CD4-positive, alpha-beta T cell (primary cell): ENCODE measurements around the gene SKIC8. TPM values are rescaled to one million over a fixed set of nuclear protein-coding genes. Genes with fewer than 3 reads are reported as not detected.

Source experiments
- ATAC-seq: fragments of 200-7000 bp; cut with Tn5 transposase; one replicate; pipeline ENCODE4 v1.10.0; 2022; ENCODE audit warnings: mild to moderate bottlenecking; ENCODE audit not compliant: poor library complexity
- CTCF ChIA-PET: fragments of 350-600 bp; sonication (Branson Sonifier 250); formaldehyde crosslinking; loops from one replicate; lab custom pipeline; 2021; ENCODE audit warnings: antibody characterized with exemption, inconsistent platforms; lab: Charles Lee
- POLR2A ChIA-PET: fragments of 350-600 bp; sonication (Branson Sonifier 250); formaldehyde crosslinking; loops from one replicate; lab custom pipeline; 2021; ENCODE audit warnings: antibody characterized with exemption, inconsistent platforms; lab: Charles Lee
- DNase-seq, 14 experiments: peaks; one replicate each; pipeline ENCODE4 v3.0.0-alpha.2; 2013 to 2020; ENCODE audit warnings: mixed read lengths in 2 of 14
- H3K27ac ChIP-seq, 2 donors: one replicate each; pipeline versions ENCODE4 v1.5.1 to v1.7.0; 2013; ENCODE audit warnings: low read length in 2 of 2, low read depth in 1 of 2, mild to moderate bottlenecking in 1 of 2
- H3K27me3 ChIP-seq, 2 experiments: 1 replicate in 1 of 2; 2 replicates in 1 of 2; pipeline versions ENCODE4 v1.6.1 to v1.7.0; 2013; ENCODE audit warnings: low read length in 2 of 2, control low read depth in 1 of 2, mild to moderate bottlenecking in 1 of 2, moderate library complexity in 1 of 2; ENCODE audit not compliant: insufficient read depth in 2 of 2, control insufficient read depth in 1 of 2
- H3K36me3 ChIP-seq: one replicate; pipeline ENCODE4 v1.6.1; 2013; ENCODE audit warnings: low read length, control low read depth; ENCODE audit not compliant: insufficient read depth
- H3K4me1 ChIP-seq: one replicate; pipeline ENCODE4 v1.6.1; 2013; ENCODE audit warnings: low read length, control low read depth; ENCODE audit not compliant: insufficient read depth
- H3K4me3 ChIP-seq: one replicate; pipeline ENCODE4 v1.5.1; 2013; ENCODE audit warnings: mild to moderate bottlenecking, low read length, moderate library complexity
- H3K9me3 ChIP-seq, 2 experiments: 1 replicate in 1 of 2; 2 replicates in 1 of 2; pipeline versions ENCODE4 v1.6.1 to v1.7.0; 2013; ENCODE audit warnings: low read length in 2 of 2, mild to moderate bottlenecking in 2 of 2, control low read depth in 1 of 2, moderate library complexity in 1 of 2; ENCODE audit not compliant: control insufficient read depth in 1 of 2, insufficient read depth in 1 of 2
- H3K27ac Mint-ChIP-seq: one replicate; pipeline ENCODE4 v1.8.0; 2020; ENCODE audit warnings: mixed read lengths
- H3K27me3 Mint-ChIP-seq: one replicate; pipeline ENCODE4 v1.8.0; 2021; ENCODE audit warnings: mixed read lengths
- H3K36me3 Mint-ChIP-seq: one replicate; pipeline ENCODE4 v1.8.0; 2021; ENCODE audit warnings: low read depth, mixed read lengths
- H3K4me1 Mint-ChIP-seq: one replicate; pipeline ENCODE4 v1.8.0; 2021; ENCODE audit warnings: low read depth, mixed read lengths
- H3K4me3 Mint-ChIP-seq: one replicate; pipeline ENCODE4 v1.8.0; 2020; ENCODE audit warnings: mild to moderate bottlenecking, mixed read lengths
- H3K9me3 Mint-ChIP-seq: one replicate; pipeline ENCODE4 v1.8.0; 2020; ENCODE audit warnings: mixed read lengths
- CTCF ChIP-seq: fragments of 200-600 bp; IDR thresholded peaks from one replicate; pipeline ENCODE4 v1.8.0; 2022; ENCODE audit warnings: antibody characterized with exemption, mild to moderate bottlenecking
- intact Hi-C, 2 experiments: fragments of 100-400 bp; cut with DNase I in 1 of 2; cut with micrococcal nuclease in 1 of 2; formaldehyde crosslinking; loops; one replicate each; pipeline versions ENCODE4 v1.15.1 to v1.9.0; 2023 to 2025; cut with DNase I, micrococcal nuclease
- total RNA-seq, 174 experiments: library from RNA in 2 of 174; stranded (reverse) in 2 of 174; gene quantifications; one replicate each; pipeline ENCODE4 v1.2.3 and lab custom pipeline; 2021 to 2026

Gene SKIC8
- total RNA-seq, 2 experiments from 2014 or later, result 13.3 to 16.7 TPM

GRCh38 chr15:78329625-78330024 is 30.2 kb upstream of the SKIC8 start:
- H3K27me3 Mint-ChIP-seq, result peaks cover 9% of the 10 kb centered on the region
- H3K9me3 Mint-ChIP-seq, result no peaks in the 10 kb centered on the region
- TF ChIP-seq CTCF, result no peak
- no peak overlapping the region for H3K27ac Mint-ChIP-seq
- no peaks in the 10 kb centered on the region for H3K4me1 Mint-ChIP-seq
- H3K27me3 ChIP-seq, result no peaks in the 10 kb centered on the region
- no peaks in the 10 kb centered on the region for H3K4me1 ChIP-seq
- no peaks in the 10 kb centered on the region for H3K9me3 ChIP-seq
- no peak overlapping the region for H3K4me3 Mint-ChIP-seq
- ATAC-seq (no peak), DNase-seq (no peak)
- no peak overlapping the region for H3K4me3 ChIP-seq
- no peaks in the 10 kb centered on the region for H3K36me3 ChIP-seq
- CTCF ChIA-PET, result no interaction called here
- intact Hi-C loops, result no loop called here
- H3K27ac ChIP-seq, result no peak overlapping the region
- POLR2A ChIA-PET, result no interaction called here
- H3K36me3 Mint-ChIP-seq, result no peaks in the 10 kb centered on the region

- POLR2A ChIA-PET, result no interaction called here
- Histone ChIP-seq H3K4me1 (no peaks in the 10 kb centered on the region), H3K9me3 (no peaks in the 10 kb centered on the region), H3K27me3 (no peaks in the 10 kb centered on the region), H3K4me3 (no peak overlapping the region), H3K36me3 (no peaks in the 10 kb centered on the region), H3K27ac (no peak overlapping the region)
- H3K27me3 Mint-ChIP-seq, result no peaks in the 10 kb centered on the region
- H3K36me3 Mint-ChIP-seq, result no peaks in the 10 kb centered on the region
- intact Hi-C loops, result no loop called here
- no peak overlapping the region for H3K27ac Mint-ChIP-seq
- DNase-seq (no peak), ATAC-seq (no peak)
- no peak for TF ChIP-seq CTCF
- CTCF ChIA-PET, result no interaction called here
- H3K9me3 Mint-ChIP-seq, result no peaks in the 10 kb centered on the region
- no peak overlapping the region for H3K4me3 Mint-ChIP-seq
- H3K4me1 Mint-ChIP-seq, result no peaks in the 10 kb centered on the region
Measured at GRCh38 chr15:78327466-78327865, 28.1 kb upstream of the SKIC8 start.

- no peaks in the 10 kb centered on the region for H3K4me1 Mint-ChIP-seq
- Histone ChIP-seq H3K36me3 (no peaks in the 10 kb centered on the region), H3K4me3 (no peak overlapping the region), H3K9me3 (no peaks in the 10 kb centered on the region), H3K27me3 (no peaks in the 10 kb centered on the region), H3K4me1 (no peaks in the 10 kb centered on the region), H3K27ac (no peak overlapping the region)
- ChIA-PET POLR2A (no interaction called here), CTCF (no interaction called here)
- DNase-seq (no peak), ATAC-seq (no peak)
- H3K27me3 Mint-ChIP-seq, result no peaks in the 10 kb centered on the region
- H3K9me3 Mint-ChIP-seq, result no peaks in the 10 kb centered on the region
- H3K36me3 Mint-ChIP-seq, result no peaks in the 10 kb centered on the region
- no peak for TF ChIP-seq CTCF
- intact Hi-C loops, result no loop called here
- no peak overlapping the region for H3K27ac Mint-ChIP-seq
- H3K4me3 Mint-ChIP-seq, result no peak overlapping the region
Measured at GRCh38 chr15:78325092-78325843, 25.9 kb upstream of the SKIC8 start.
